ENCODE data around the gene DOCK1.

The DOCK1 gene

DNA sequence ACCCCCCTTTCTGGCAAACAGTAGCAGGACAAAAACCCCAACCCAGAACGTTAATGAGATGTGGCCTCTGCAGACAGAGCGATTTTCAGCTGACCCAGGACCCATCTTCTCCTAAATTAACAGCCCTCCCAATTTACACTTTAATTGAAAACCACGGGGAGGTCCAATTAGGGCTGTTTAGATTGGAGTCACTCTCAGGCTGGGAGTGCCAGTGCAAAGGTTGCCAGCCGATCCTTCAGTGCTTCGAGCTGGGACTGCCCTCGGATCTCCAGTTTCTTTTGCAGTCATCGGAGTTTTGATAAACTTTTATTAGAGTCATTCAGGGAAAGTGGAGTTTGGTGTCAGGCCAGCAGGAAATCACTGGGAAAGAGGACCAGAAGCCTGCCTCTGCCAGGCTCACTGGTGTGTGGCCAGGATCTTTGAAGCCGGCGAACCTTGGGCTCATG is 108.0 kb downstream of the DOCK1 start:
- no peak for DNase-seq

GRCh38 chr10:127013691-127014473 is 108.7 kb downstream of the DOCK1 start:
- no peak for DNase-seq

DNA sequence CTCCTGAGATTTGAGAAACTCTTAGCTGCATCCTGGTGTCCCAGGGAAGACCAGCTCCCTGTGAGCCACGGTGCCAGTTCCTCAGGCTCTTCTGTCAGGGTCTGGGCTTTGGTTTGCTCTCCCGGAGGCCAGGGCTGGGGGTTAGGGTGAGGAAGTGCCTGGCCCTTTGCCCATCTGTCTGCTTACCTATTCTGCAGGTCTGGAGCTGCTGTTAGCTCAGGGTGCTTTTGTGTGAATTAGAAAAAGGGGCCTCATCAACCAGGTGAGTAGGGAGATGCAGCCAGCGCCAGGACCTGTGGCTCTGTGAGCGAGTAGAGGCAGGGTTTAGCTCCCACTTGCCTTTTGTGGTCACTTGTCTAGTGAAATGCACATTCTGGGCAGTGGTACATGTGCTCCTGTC is 109.4 kb downstream of the DOCK1 start:
- no peak for DNase-seq

GRCh38 chr10:127015373-127015772 is 110.1 kb downstream of the DOCK1 start:
- no peak for DNase-seq

GRCh38 chr10:127016331-127016730 is 111.1 kb downstream of the DOCK1 start:
- no peak for DNase-seq

- no peak for DNase-seq
Observed at GRCh38 chr10:127017541-127018297, 112.5 kb downstream of the DOCK1 start.

DNA sequence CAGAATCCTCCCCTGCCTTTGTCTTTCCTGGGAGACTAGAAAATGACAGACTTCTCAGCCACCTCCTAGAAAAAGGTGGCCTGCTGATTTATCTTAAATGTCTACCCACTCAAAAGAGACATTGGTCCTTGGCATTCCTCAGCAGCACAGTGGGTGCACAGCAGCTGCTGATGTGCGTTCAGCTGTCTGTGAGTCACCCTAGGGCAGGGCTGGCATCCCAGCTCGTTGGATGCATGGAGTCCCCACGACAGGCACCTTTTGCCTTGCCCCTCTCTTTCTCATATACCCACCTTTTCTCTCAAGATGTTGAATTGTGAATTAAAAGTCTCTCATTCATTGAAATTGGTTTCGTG is 113.0 kb downstream of the DOCK1 start:
- no peak for DNase-seq

- DNase-seq = no peak
Observed at GRCh38 chr10:127018766-127019165, 113.5 kb downstream of the DOCK1 start.

DNA sequence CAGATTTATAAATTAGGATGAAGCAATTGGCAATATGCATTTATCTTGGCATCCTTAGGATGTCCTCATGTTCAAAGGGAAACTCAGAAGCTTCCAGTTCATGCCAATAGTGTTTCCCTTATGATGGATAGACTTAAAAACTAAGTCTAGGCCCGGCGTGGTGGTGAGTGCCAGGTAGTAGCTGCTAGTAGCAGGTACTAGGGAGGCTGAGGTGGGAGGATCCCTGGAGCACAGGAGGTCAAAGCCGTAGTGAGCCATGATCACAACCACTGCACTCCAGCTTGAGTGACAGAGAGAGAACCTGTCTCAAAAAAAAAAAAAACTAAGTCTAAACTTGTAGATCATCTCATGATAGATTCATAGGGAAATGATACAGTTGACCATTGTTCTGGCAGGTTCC is 115.0 kb downstream of the DOCK1 start:
- no peak for DNase-seq

GRCh38 chr10:127021801-127022200 is 116.6 kb downstream of the DOCK1 start:
- DNase-seq = no peak

DNA sequence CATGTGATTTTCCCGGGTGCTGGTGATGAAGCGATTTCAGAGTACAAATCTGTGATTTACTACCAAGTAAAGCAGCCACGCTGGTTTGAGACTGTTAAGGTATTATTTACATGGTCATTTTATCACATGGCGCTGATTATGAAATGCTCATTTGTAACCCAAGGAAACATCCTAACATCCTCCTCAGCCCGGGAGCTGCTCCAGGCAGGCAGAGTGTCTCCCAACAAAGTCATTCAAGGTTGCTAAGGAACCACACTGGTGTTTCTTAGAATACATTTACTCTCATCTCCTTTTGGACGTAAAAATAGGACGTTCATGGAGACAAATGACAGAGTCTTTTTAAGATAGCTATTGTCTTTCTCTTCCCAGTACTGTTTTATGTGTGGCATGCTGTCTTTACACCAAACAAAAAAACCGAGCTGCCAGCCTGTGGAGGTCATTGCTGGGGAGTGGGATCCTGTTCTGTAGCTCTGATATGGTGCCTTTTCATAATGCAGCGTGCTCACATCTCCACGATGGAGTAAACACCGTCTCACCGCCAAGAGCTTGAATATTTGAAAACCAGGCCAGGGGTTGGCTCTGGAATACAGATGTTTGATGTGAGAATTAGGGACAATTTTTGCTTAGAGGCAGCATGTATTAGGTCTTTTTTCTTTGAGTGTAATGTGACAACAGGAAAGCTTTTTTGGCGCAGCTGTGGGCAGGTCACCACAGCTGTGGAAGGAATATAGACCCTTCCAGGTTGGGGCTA is 119.6 kb downstream of the DOCK1 start:
- no peak for DNase-seq

DNA sequence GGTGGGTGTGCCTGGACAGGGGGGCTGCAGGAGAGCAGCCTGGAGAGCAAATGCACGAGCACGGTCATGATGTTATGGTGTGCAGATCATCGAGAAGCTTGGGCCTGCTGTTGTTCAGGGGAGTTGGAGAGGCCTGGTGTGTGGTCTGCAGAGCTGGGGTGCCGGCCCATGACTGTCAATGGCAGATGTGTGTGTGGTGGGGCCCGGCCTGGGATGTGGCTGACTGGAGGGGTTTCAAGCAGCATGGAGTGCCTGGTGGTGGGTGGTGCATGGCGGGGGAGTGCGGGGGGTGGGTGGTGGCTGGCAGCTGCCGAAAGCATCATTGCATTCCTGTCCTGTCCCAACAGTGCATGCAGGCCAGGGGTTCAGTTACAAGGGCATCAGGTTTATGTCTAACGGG is 122.6 kb downstream of the DOCK1 start:
- no peak for DNase-seq

DNA sequence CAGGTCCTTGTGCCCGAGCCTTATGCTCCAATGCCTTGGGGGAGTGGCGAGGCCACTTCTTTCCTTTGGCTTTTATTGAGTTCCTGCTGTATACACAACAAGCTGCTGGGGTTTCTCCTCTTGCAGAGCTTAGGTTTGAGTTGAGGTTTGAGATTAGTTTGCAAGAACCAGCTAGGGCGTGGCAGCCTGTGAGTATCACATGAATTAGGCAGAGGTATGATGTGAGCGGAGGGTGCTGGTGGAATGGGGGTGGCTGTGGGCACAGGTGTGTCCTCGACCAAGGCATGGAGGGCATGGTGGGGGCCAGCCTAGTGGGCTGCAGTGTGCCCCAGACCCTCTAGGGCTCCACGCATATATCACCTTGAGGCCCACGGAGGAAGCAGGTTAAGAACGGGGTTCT is 123.3 kb downstream of the DOCK1 start:
- no peak for DNase-seq

DNA sequence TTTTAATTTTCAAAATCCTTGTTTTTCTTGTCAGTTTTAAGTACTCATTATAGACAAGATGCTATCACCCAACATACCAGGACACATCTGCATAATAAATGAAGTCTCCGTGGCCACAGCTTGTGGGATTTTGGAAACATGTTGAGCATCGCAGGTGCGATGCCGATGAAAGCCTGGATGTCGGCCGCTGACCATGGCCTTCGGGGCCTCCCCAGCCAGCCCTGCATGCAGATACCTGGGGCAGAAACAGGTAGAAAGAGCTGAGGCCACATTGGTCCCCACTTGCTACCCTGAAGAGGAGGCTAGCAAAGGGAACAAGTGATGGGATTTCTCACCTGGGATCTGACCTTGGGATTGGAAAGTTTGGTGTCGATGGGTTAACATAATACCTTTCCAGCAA is 123.8 kb downstream of the DOCK1 start:
- no peak for DNase-seq

GRCh38 chr10:127033216-127034033 is 128.2 kb downstream of the DOCK1 start:
- no peak for DNase-seq

- no peak for DNase-seq
Observed at GRCh38 chr10:127034034-127034633, 128.9 kb downstream of the DOCK1 start.

- no peak for DNase-seq
Observed at GRCh38 chr10:127034790-127035189, 129.6 kb downstream of the DOCK1 start.

GRCh38 chr10:127035827-127036226 is 130.6 kb downstream of the DOCK1 start:
- no peak for DNase-seq

- no peak for DNase-seq
Observed at GRCh38 chr10:127036987-127037386, 131.8 kb downstream of the DOCK1 start.

DNA sequence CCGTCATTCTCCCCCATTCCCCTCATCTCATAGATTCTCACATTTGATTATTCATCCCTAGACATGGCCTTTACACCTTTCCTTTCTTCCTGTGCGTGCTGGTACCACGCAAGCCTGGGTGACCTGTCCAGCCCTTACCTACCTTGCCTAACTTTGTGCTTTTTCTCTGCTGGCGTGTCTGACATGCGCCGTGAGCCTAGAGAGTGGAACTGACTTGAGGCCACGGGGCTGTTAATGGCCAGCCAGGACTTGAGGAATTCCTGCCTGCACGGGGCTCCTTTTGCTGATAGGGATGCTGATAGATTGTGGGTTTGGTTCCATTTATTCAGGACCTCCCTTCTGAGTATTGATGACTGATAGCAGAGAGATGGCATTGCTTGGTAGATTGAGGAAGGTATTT is 134.2 kb downstream of the DOCK1 start:
- DNase-seq = no peak

GRCh38 chr10:127040756-127041155 is 135.5 kb downstream of the DOCK1 start:
- no peak for DNase-seq

DNA sequence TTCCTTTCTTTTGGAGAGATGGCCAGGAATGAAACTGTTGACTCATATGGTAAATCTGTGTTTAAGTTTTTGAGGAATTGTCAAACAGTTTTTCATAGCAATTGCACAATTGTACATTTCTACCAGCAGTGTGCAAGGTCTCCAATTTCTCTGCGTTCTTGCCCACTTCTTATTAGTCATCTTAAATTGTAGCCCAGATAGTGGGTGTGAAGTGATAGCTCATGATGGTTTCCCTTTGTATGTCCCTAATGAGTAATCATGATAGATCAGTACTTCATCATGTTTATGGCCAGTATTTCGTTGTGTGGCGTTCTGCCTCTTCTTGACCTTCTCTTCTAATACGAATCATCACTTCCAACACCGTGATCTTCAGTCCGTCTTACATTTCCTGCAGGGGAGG is 136.3 kb downstream of the DOCK1 start:
- DNase-seq = peak; percentile 13
